SK-N-SH (cell line): ENCODE data around the gene ZBTB4. TPM values are rescaled to one million over a fixed set of nuclear protein-coding genes. Genes with fewer than 3 reads are reported as not detected.

Experiments used
- polyA plus RNA-seq, 3 experiments: library from polyadenylated mRNA; depleted of rRNA; stranded (reverse); fragments of >200 nt; gene quantifications; 2 replicates each; pipeline ENCODE4 v1.2.3, GENCODE V29; 2012

ZBTB4 gene
- polyA plus RNA-seq, 1 of the 3 experiments (the other 2 are of a cell fraction): 12.8 TPM

Other genes starting within 250 kb of the ZBTB4 start
- 6.9 and 8.3 TPM in 2 replicates for gene DVL2, start 245.1 kb downstream of the ZBTB4 start, polyA plus RNA-seq (2012; rRNA removed)
- 53.3 and 58.5 TPM in 2 replicates for gene PHF23, start 240.2 kb downstream of the ZBTB4 start, polyA plus RNA-seq (2012; rRNA removed)
- 585 and 637 TPM in 2 replicates for gene GABARAP, start 237.2 kb downstream of the ZBTB4 start, polyA plus RNA-seq (2012; rRNA removed)
- gene CTDNEP1, start 227.9 kb downstream of the ZBTB4 start, polyA plus RNA-seq (2012; rRNA removed): 111 and 124 TPM in 2 replicates
- gene ELP5, start 227.4 kb downstream of the ZBTB4 start, polyA plus RNA-seq (2012; rRNA removed): 45.4 and 52.1 TPM in 2 replicates
- gene CLDN7, start 217.2 kb downstream of the ZBTB4 start, polyA plus RNA-seq (2012; rRNA removed): 2.9 and 5.0 TPM in 2 replicates
- 0.44 and 0.54 TPM in 2 replicates for gene SLC2A4, start 197.9 kb downstream of the ZBTB4 start, polyA plus RNA-seq (2012; rRNA removed)
- gene YBX2, start 185.0 kb downstream of the ZBTB4 start, polyA plus RNA-seq (2012; rRNA removed): 0.36 and 0.54 TPM in 2 replicates
- gene EIF5A, start 172.0 kb downstream of the ZBTB4 start, polyA plus RNA-seq (2012; rRNA removed): 711 and 971 TPM in 2 replicates
- gene GPS2, start 164.3 kb downstream of the ZBTB4 start, polyA plus RNA-seq (2012; rRNA removed): 67.0 and 102 TPM in 2 replicates
- 20.7 and 22.1 TPM in 2 replicates for gene NEURL4, start 150.3 kb downstream of the ZBTB4 start, polyA plus RNA-seq (2012; rRNA removed)
- 0.71 and 6.4 TPM in 2 replicates for gene ACAP1, start 143.1 kb downstream of the ZBTB4 start, polyA plus RNA-seq (2012; rRNA removed)
- gene KCTD11, start 127.5 kb downstream of the ZBTB4 start, polyA plus RNA-seq (2012; rRNA removed): 9.5 and 12.1 TPM in 2 replicates
- gene TMEM95, start 124.5 kb downstream of the ZBTB4 start, polyA plus RNA-seq (2012; rRNA removed): not detected in 2 replicates
- gene TNK1, start 98.5 kb downstream of the ZBTB4 start, polyA plus RNA-seq (2012; rRNA removed): 0.64 and 0.75 TPM in 2 replicates
- gene PLSCR3, start 85.1 kb downstream of the ZBTB4 start, polyA plus RNA-seq (2012; rRNA removed): 72.0 and 95.0 TPM in 2 replicates
- gene TMEM256, start 75.5 kb downstream of the ZBTB4 start, polyA plus RNA-seq (2012; rRNA removed): 114 and 213 TPM in 2 replicates
- gene NLGN2, start 71.8 kb downstream of the ZBTB4 start, polyA plus RNA-seq (2012; rRNA removed): 16.8 and 29.9 TPM in 2 replicates
- gene SPEM1, start 59.3 kb downstream of the ZBTB4 start, polyA plus RNA-seq (2012; rRNA removed): not detected in 2 replicates
- gene SPEM2, start 54.0 kb downstream of the ZBTB4 start, polyA plus RNA-seq (2012; rRNA removed): not detected in 2 replicates
- gene SPEM3, start 50.8 kb downstream of the ZBTB4 start, polyA plus RNA-seq (2012; rRNA removed): not detected in 2 replicates
- gene TMEM102, start 44.2 kb downstream of the ZBTB4 start, polyA plus RNA-seq (2012; rRNA removed): 6.5 and 6.6 TPM in 2 replicates
- 1.9 and 2.5 TPM in 2 replicates for gene FGF11, start 40.1 kb downstream of the ZBTB4 start, polyA plus RNA-seq (2012; rRNA removed)
- 26.8 and 29.7 TPM in 2 replicates for gene CHRNB1, start 34.6 kb downstream of the ZBTB4 start, polyA plus RNA-seq (2012; rRNA removed)
- not detected in 2 replicates for gene SLC35G6, start 1.8 kb upstream of the ZBTB4 start, polyA plus RNA-seq (2012; rRNA removed)
- gene POLR2A, start 4.7 kb upstream of the ZBTB4 start, polyA plus RNA-seq (2012; rRNA removed): 19.0 and 37.3 TPM in 2 replicates
- gene TNFSF12, start 69.4 kb upstream of the ZBTB4 start, polyA plus RNA-seq (2012; rRNA removed): 31.1 and 47.6 TPM in 2 replicates
- gene TNFSF13, start 79.1 kb upstream of the ZBTB4 start, polyA plus RNA-seq (2012; rRNA removed): 1.0 and 2.1 TPM in 2 replicates
- gene SENP3, start 82.3 kb upstream of the ZBTB4 start, polyA plus RNA-seq (2012; rRNA removed): 80.8 and 103 TPM in 2 replicates
- gene CD68, start 100.0 kb upstream of the ZBTB4 start, polyA plus RNA-seq (2012; rRNA removed): 34.6 and 62.4 TPM in 2 replicates
- gene MPDU1, start 104.2 kb upstream of the ZBTB4 start, polyA plus RNA-seq (2012; rRNA removed): 126 and 142 TPM in 2 replicates
- gene SOX15, start 110.5 kb upstream of the ZBTB4 start, polyA plus RNA-seq (2012; rRNA removed): 1.3 TPM in 2 replicates
- 56.4 and 62.3 TPM in 2 replicates for gene FXR2, start 135.3 kb upstream of the ZBTB4 start, polyA plus RNA-seq (2012; rRNA removed)
- 42.8 and 43.1 TPM in 2 replicates for gene SAT2, start 148.2 kb upstream of the ZBTB4 start, polyA plus RNA-seq (2012; rRNA removed)
- 0.70 and 1.1 TPM in 2 replicates for gene SHBG, start 150.5 kb upstream of the ZBTB4 start, polyA plus RNA-seq (2012; rRNA removed)
- gene ATP1B2, start 171.3 kb upstream of the ZBTB4 start, polyA plus RNA-seq (2012; rRNA removed): 0.05 and 0.08 TPM in 2 replicates
- 47.3 and 62.6 TPM in 2 replicates for gene TP53, start 207.9 kb upstream of the ZBTB4 start, polyA plus RNA-seq (2012; rRNA removed)
- 6.6 and 8.6 TPM in 2 replicates for gene WRAP53, start 208.8 kb upstream of the ZBTB4 start, polyA plus RNA-seq (2012; rRNA removed)
- 26.1 and 32.4 TPM in 2 replicates for gene EFNB3, start 225.6 kb upstream of the ZBTB4 start, polyA plus RNA-seq (2012; rRNA removed)
- 0.13 and 0.18 TPM in 2 replicates for gene DNAH2, start 238.1 kb upstream of the ZBTB4 start, polyA plus RNA-seq (2012; rRNA removed)